ENCODE data around the gene GABRB3. TPM values are rescaled to one million over a fixed set of nuclear protein-coding genes. Genes with fewer than 3 reads are reported as not detected.

GABRB3 gene
- polyA plus RNA-seq, 3 donors = not detected

GRCh38 chr15:26773917-26774316 lies 1.1 kb upstream of the GABRB3 start:
- peaks cover 40 to 51% (median 43%) of the 10 kb centered on the region in 3 donors for H3K27me3 Mint-ChIP-seq (ENCODE audit: low read depth in 3 of 3)
- intact Hi-C loops (cut with micrococcal nuclease) = no loop called here
- H3K4me1 Mint-ChIP-seq = no peaks in the 10 kb centered on the region

GRCh38 chr15:26773067-26773877 lies 406 bp upstream of the GABRB3 start:
- no peak for DNase-seq
- H3K9ac ChIP-seq (ENCODE audit: insufficient read depth, low read length, poor library complexity, severe bottlenecking) = no peak overlapping the region
- Mint-ChIP-seq H3K4me1 (no peaks in the 10 kb centered on the region), H3K27ac (no peak overlapping the region), H3K9me3 (peaks cover 0 to 16% (median 9%) of the 10 kb centered on the region in 7 donors), H3K4me3 (peak overlapping the region in 1 of 2 donors; percentile 77), H3K36me3 (peaks cover 0 to 5% of the 10 kb centered on the region in 2 donors), H3K27me3 (ENCODE audit: low read depth in 3 of 3) (peaks cover 40 to 51% (median 43%) of the 10 kb centered on the region in 3 donors)
- no peak overlapping the region for H3K4me3 ChIP-seq (replicated peaks in 1 of 3; ENCODE audit: low read depth in 2 of 3, low read length in 3 of 3)
- no peaks in the 10 kb centered on the region for H4K20me1 ChIP-seq (ENCODE audit: insufficient read depth, low read length)
- no peaks in the 10 kb centered on the region for H3K36me3 ChIP-seq (replicated peaks in 1 of 2; ENCODE audit: control insufficient read depth in 1 of 2, insufficient read depth in 2 of 2, low read length in 2 of 2)
- no peak overlapping the region for H3K27ac ChIP-seq (ENCODE audit: low read depth in 1 of 2, low read length in 2 of 2)
- H2AFZ ChIP-seq (ENCODE audit: insufficient read depth, low read depth, low read length, poor library complexity, severe bottlenecking) = no peak overlapping the region
- TF ChIP-seq CTCF (IDR thresholded peaks at IDR 0.05) = no peak
- WGBS (ENCODE audit: insufficient coverage) = under 1% methylated on average over 90 of the region's 102 CpGs
- no peaks in the 10 kb centered on the region for H3K4me1 ChIP-seq (ENCODE audit: control insufficient read depth in 1 of 2, insufficient read depth in 2 of 2, low read length in 2 of 2)
- intact Hi-C loops (cut with micrococcal nuclease) = no loop called here
- H3K79me2 ChIP-seq (ENCODE audit: insufficient read depth, low read length) = no peaks in the 10 kb centered on the region
- H3K27me3 ChIP-seq (ENCODE audit: control insufficient read depth in 2 of 2, insufficient read depth in 2 of 2, low read length in 2 of 2) = peaks cover 31 to 37% of the 10 kb centered on the region in 2 donors
- H3K4me2 ChIP-seq (replicated peaks; ENCODE audit: extremely low read depth, low read length, poor library complexity, severe bottlenecking) = no peak overlapping the region
- H3K9me3 ChIP-seq (replicated peaks in 1 of 2; ENCODE audit: control insufficient read depth in 1 of 2, insufficient read depth in 1 of 2, low read length in 2 of 2) = peaks cover 0 to 13% of the 10 kb centered on the region in 2 donors

More at GRCh38 chr15:26773917-26774316, 1.1 kb upstream of the GABRB3 start:
- H3K9me3 Mint-ChIP-seq = peaks cover 0 to 16% (median 9%) of the 10 kb centered on the region in 7 donors
- WGBS (ENCODE audit: insufficient coverage) = 17% methylated on average over 5 of the region's 8 CpGs
- no peaks in the 10 kb centered on the region for H3K79me2 ChIP-seq (ENCODE audit: insufficient read depth, low read length)
- peaks cover 0 to 5% of the 10 kb centered on the region in 2 donors for H3K36me3 Mint-ChIP-seq
- H3K4me3 Mint-ChIP-seq = peak overlapping the region in 1 of 2 donors; percentile 77
- no peak for TF ChIP-seq CTCF (IDR thresholded peaks at IDR 0.05)
- DNase-seq = no peak
- no peak overlapping the region for H3K27ac Mint-ChIP-seq
- no peaks in the 10 kb centered on the region for H4K20me1 ChIP-seq (ENCODE audit: insufficient read depth, low read length)
- no peak overlapping the region for H3K27ac ChIP-seq (ENCODE audit: low read depth in 1 of 2, low read length in 2 of 2)
- H3K4me1 ChIP-seq (ENCODE audit: control insufficient read depth in 1 of 2, insufficient read depth in 2 of 2, low read length in 2 of 2) = no peaks in the 10 kb centered on the region
- peaks cover 31 to 37% of the 10 kb centered on the region in 2 donors for H3K27me3 ChIP-seq (ENCODE audit: control insufficient read depth in 2 of 2, insufficient read depth in 2 of 2, low read length in 2 of 2)
- H3K4me3 ChIP-seq (replicated peaks in 1 of 3; ENCODE audit: low read depth in 2 of 3, low read length in 3 of 3) = no peak overlapping the region
- H2AFZ ChIP-seq (ENCODE audit: insufficient read depth, low read depth, low read length, poor library complexity, severe bottlenecking) = no peak overlapping the region
- peaks cover 0 to 13% of the 10 kb centered on the region in 2 donors for H3K9me3 ChIP-seq (replicated peaks in 1 of 2; ENCODE audit: control insufficient read depth in 1 of 2, insufficient read depth in 1 of 2, low read length in 2 of 2)
- no peaks in the 10 kb centered on the region for H3K36me3 ChIP-seq (replicated peaks in 1 of 2; ENCODE audit: control insufficient read depth in 1 of 2, insufficient read depth in 2 of 2, low read length in 2 of 2)
- H3K9ac ChIP-seq (ENCODE audit: insufficient read depth, low read length, poor library complexity, severe bottlenecking) = no peak overlapping the region
- H3K4me2 ChIP-seq (replicated peaks; ENCODE audit: extremely low read depth, low read length, poor library complexity, severe bottlenecking) = no peak overlapping the region

Measured in CD14-positive monocyte (primary cell).